GM12878 (cell line): ENCODE results near the gene COMMD6.
A peak's percentile ranks its signal among the peaks of the same experiment; 100 is the strongest.

Experiments used
- ATF7 ChIP-seq: fragments of 450-650 bp; IDR thresholded peaks from 2 replicates; pipeline ENCODE4 v1.6.1; 2016; ENCODE audit warnings: low read depth, mild to moderate bottlenecking
- BACH1 ChIP-seq: fragments of 450-650 bp; IDR thresholded peaks from 2 replicates; pipeline ENCODE4 v1.6.1; 2017; ENCODE audit warnings: mild to moderate bottlenecking, borderline replicate concordance
- CHD4 ChIP-seq: fragments of 200-600 bp; sonication (generic); IDR thresholded peaks from 2 replicates; pipeline ENCODE4 v1.6.1; 2016; ENCODE audit warnings: mild to moderate bottlenecking
- EP300 ChIP-seq, 2 experiments: fragments of 150-350 bp in 1 of 2; IDR thresholded peaks; 2 replicates each; pipeline ENCODE4 v1.6.1; 2011 to 2012; ENCODE audit warnings: low read depth in 2 of 2, low read length in 2 of 2, borderline replicate concordance in 1 of 2, improper control_type of control experiment in 1 of 2, inconsistent platforms in 1 of 2; ENCODE audit not compliant: control insufficient read depth in 1 of 2
- HDAC2 ChIP-seq: fragments of 200-600 bp; sonication (generic); IDR thresholded peaks from 2 replicates; pipeline ENCODE4 v1.6.1; 2017
- KDM1A ChIP-seq: fragments of 200-600 bp; sonication (generic); IDR thresholded peaks from 2 replicates; pipeline ENCODE4 v1.6.1; 2016; ENCODE audit warnings: borderline replicate concordance
- MXI1 ChIP-seq: fragments of 150-350 bp; IDR thresholded peaks from 2 replicates; pipeline ENCODE4 v1.6.1; 2011; ENCODE audit warnings: low read depth, mild to moderate bottlenecking, inconsistent platforms, low read length, improper control_type of control experiment
- POLR2A ChIP-seq: IDR thresholded peaks from 2 replicates; pipeline ENCODE4 v1.6.1; 2011; ENCODE audit warnings: low read depth, mild to moderate bottlenecking, low read length
- SMC3 ChIP-seq: IDR thresholded peaks from 2 replicates; pipeline ENCODE4 v1.6.1; 2011; ENCODE audit warnings: low read length, improper control_type of control experiment, borderline replicate concordance
- TAF1 ChIP-seq: IDR thresholded peaks from 2 replicates; pipeline ENCODE4 v1.6.1; 2011; ENCODE audit warnings: mild to moderate bottlenecking, low read depth, low read length, borderline replicate concordance
- ZNF274 ChIP-seq: IDR thresholded peaks from one replicate; pipeline ENCODE4 v1.8.0; 2011; ENCODE audit not compliant: insufficient read length, insufficient read depth
- TF ChIP-seq, protein P1 (sequence below): fragments of 450-650 bp; IDR thresholded peaks from 2 replicates; pipeline ENCODE4 v1.6.1; 2017; ENCODE audit warnings: borderline replicate concordance
- TF ChIP-seq, protein P2 (sequence below), 3 experiments: IDR thresholded peaks in 2 of 3; conservative IDR thresholded peaks in 1 of 3; 2 replicates each; pipeline ENCODE4 v1.5.1; 2011; ENCODE audit warnings: low read depth in 3 of 3, low read length in 3 of 3, mild to moderate bottlenecking in 3 of 3, control low read depth in 2 of 3, moderate library complexity in 2 of 3, inconsistent platforms in 1 of 3, mixed read lengths in 1 of 3; ENCODE audit not compliant: control insufficient read depth in 2 of 3, insufficient read depth in 1 of 3; ENCODE audit errors: extremely low read depth in 1 of 3
- TF ChIP-seq, protein P3 (sequence below): IDR thresholded peaks from 2 replicates; pipeline ENCODE4 v1.6.1; 2011; ENCODE audit warnings: borderline replicate concordance, low read depth, mild to moderate bottlenecking, moderate library complexity, mixed read lengths, low read length; ENCODE audit not compliant: insufficient read depth; ENCODE audit errors: extremely low read length

DNA sequence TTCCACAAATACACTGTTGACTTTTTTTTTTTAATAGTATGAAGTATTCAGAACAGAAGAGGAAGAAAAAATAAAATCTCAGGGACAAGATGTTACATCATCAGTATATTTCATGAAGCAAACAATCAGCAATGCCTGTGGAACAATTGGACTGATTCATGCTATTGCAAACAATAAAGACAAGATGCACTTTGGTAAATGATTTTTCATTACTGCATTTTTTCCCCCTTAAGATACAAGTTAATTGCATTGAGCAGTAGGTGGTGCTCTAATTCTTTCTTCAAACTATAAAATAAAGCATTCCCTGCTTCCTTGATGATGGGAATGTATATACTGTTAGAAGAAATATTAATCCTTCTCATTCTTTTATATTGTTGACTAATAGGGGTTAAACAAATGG is 29.0 kb upstream of the COMMD6 start:
- TF ChIP-seq HDAC2 (no peak), ATF7 (no peak), BACH1 (no peak), CHD4 (no peak), TAF1 (no peak), MXI1 (no peak), SMC3 (peak; percentile 22; the same call in 1 of the 2 replicates), ZNF274 (no peak), EP300 (IDR thresholded peaks at IDR 0.05; ENCODE audit: borderline replicate concordance in 1 of 2, control insufficient read depth in 1 of 2, low read depth in 2 of 2, low read length in 2 of 2) (no peak), POLR2A (no peak), KDM1A (no peak)
- TF ChIP-seq, protein P1, sequence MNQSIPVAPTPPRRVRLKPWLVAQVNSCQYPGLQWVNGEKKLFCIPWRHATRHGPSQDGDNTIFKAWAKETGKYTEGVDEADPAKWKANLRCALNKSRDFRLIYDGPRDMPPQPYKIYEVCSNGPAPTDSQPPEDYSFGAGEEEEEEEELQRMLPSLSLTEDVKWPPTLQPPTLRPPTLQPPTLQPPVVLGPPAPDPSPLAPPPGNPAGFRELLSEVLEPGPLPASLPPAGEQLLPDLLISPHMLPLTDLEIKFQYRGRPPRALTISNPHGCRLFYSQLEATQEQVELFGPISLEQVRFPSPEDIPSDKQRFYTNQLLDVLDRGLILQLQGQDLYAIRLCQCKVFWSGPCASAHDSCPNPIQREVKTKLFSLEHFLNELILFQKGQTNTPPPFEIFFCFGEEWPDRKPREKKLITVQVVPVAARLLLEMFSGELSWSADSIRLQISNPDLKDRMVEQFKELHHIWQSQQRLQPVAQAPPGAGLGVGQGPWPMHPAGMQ = no peak
- TF ChIP-seq, protein P2, sequence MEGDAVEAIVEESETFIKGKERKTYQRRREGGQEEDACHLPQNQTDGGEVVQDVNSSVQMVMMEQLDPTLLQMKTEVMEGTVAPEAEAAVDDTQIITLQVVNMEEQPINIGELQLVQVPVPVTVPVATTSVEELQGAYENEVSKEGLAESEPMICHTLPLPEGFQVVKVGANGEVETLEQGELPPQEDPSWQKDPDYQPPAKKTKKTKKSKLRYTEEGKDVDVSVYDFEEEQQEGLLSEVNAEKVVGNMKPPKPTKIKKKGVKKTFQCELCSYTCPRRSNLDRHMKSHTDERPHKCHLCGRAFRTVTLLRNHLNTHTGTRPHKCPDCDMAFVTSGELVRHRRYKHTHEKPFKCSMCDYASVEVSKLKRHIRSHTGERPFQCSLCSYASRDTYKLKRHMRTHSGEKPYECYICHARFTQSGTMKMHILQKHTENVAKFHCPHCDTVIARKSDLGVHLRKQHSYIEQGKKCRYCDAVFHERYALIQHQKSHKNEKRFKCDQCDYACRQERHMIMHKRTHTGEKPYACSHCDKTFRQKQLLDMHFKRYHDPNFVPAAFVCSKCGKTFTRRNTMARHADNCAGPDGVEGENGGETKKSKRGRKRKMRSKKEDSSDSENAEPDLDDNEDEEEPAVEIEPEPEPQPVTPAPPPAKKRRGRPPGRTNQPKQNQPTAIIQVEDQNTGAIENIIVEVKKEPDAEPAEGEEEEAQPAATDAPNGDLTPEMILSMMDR (IDR thresholded peaks at IDR 0.05 in 2 of 3, conservative IDR thresholded peaks at IDR 0.05 in 1 of 3; ENCODE audit: control insufficient read depth in 2 of 3, extremely low read depth in 1 of 3, insufficient read depth in 1 of 3, low read depth in 3 of 3, low read length in 3 of 3) = peak; percentile 15 to 47 (median 21); a peak in 4 of 6 replicates
- TF ChIP-seq, protein P3, sequence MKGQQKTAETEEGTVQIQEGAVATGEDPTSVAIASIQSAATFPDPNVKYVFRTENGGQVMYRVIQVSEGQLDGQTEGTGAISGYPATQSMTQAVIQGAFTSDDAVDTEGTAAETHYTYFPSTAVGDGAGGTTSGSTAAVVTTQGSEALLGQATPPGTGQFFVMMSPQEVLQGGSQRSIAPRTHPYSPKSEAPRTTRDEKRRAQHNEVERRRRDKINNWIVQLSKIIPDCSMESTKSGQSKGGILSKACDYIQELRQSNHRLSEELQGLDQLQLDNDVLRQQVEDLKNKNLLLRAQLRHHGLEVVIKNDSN = no peak
